ENCODE data around the gene NAPA. TPM values are rescaled to one million over a fixed set of nuclear protein-coding genes. Genes with fewer than 3 reads are reported as not detected.

The NAPA gene
- polyA plus RNA-seq, 1 donor from 2014 or later: 95.3 TPM

DNA sequence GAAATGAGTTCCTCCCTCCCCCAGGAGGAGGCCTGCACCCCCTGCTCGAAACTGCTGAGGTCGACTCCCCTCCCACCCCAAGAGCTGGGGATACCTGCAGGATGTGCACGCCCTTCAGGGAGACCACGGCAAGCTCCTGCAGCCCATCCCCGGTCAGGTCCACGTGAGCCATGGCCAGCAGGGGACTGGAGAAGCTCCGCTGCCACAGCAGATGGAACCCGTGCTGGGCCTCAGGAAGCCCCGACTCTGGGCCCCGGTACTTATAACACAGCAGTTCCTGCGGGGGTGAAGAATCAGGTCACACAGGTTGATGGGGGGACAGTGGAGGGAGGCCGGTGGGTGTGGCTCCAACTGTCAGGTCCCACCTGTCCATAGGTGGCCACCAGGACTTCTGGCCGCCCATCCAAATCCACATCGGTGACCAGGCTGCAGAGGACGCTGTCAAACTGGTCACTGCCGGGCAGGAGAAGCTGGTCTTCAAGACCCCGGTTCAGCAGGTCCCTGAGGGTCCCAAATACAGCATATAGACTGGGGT, 38.4 kb downstream of the NAPA start:
- Mint-ChIP-seq H3K9me3 (no peaks in the 10 kb centered on the region), H3K27me3 (peaks cover 7% of the 10 kb centered on the region), H3K36me3 (peaks cover 6% of the 10 kb centered on the region), H3K27ac (no peak overlapping the region), H3K4me3 (no peak overlapping the region), H3K4me1 (peaks cover 0 to 5% (median 2%) of the 10 kb centered on the region in 3 donors)

- Mint-ChIP-seq H3K4me1 (peaks cover 0 to 5% (median 3%) of the 10 kb centered on the region in 3 donors), H3K9me3 (no peaks in the 10 kb centered on the region), H3K4me3 (no peak overlapping the region), H3K27ac (peak overlapping the region in 1 of 3 donors; percentile 85), H3K27me3 (peaks cover 14% of the 10 kb centered on the region), H3K36me3 (peaks cover 6% of the 10 kb centered on the region)
These were observed 39.4 kb downstream of the NAPA start for GRCh38 chr19:47475465-47475864.

GRCh38 chr19:47473336-47473735, 41.5 kb downstream of the NAPA start:
- peaks cover 30% of the 10 kb centered on the region for H3K27me3 Mint-ChIP-seq
- H3K4me3 Mint-ChIP-seq: peak overlapping the region in 1 of 4 donors; percentile 47
- peaks cover 6% of the 10 kb centered on the region for H3K36me3 Mint-ChIP-seq
- no peaks in the 10 kb centered on the region for H3K9me3 Mint-ChIP-seq
- no peak overlapping the region for H3K27ac Mint-ChIP-seq
- H3K4me1 Mint-ChIP-seq: peaks cover 0 to 5% (median 2%) of the 10 kb centered on the region in 3 donors

DNA sequence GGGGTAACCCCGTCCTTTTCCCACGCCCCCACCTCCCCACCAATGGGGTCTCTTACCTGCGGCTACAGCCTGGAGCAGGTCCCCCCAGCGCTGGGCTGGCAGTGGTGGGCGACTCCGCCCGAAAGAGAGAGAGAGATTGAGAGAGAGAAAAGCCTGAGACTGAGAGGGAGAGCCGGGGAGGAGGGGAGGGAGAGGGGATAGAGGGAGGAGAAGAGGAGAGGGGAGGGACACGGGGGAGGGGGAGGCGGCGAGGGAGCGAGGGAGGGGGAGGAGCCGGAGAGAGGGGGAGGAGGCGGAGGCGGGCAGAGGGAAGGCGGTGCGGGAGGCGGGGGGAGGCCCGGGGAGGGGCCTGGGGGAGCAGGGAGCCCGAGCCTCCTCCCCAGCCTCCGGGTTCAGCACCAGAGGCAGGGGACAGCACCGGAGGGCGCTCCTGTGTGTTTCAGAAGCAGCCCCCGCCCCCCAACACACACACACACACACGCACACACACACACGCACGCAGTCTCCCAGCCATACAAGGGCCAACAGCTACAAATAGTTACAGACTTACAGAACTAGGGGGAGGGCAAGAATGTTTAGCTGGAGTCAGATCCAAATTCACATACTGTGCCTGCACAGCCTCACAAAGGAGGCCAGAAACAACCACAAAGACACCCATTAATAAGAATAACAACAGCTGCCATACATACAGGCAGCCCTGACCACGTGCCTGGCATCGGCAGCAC, 43.0 kb downstream of the NAPA start, which contains the start of gene SLC8A2:
Gene SLC8A2 (minus strand): TSS at position 161 of the 725 bp plus-strand sequence. CDS start 5,490 bp downstream, outside the sequence.
- Mint-ChIP-seq H3K27ac (peak within 1 kb of the TSS in 1 of 3 donors; percentile 85), H3K4me1 (peaks cover 0 to 5% (median 2%) of the 10 kb centered on the region in 3 donors), H3K27me3 (peaks cover 40% of the 10 kb centered on the region), H3K4me3 (peak within 1 kb of the TSS in 2 of 4 donors; percentile 67 to 88), H3K36me3 (peaks cover 6% of the 10 kb centered on the region), H3K9me3 (no peaks in the 10 kb centered on the region)

- Mint-ChIP-seq H3K4me1 (peaks cover 0 to 5% (median 2%) of the 10 kb centered on the region in 3 donors), H3K27me3 (peaks cover 44% of the 10 kb centered on the region), H3K36me3 (peaks cover 6% of the 10 kb centered on the region)
These were observed 43.5 kb downstream of the NAPA start for GRCh38 chr19:47471381-47471732.

GRCh38 chr19:47470447-47471195, 44.2 kb downstream of the NAPA start:
- Mint-ChIP-seq H3K27ac (no peak overlapping the region), H3K9me3 (no peaks in the 10 kb centered on the region), H3K4me3 (peak overlapping the region in 2 of 4 donors; percentile 48 to 88), H3K36me3 (peaks cover 6% of the 10 kb centered on the region), H3K4me1 (peaks cover 0 to 5% (median 2%) of the 10 kb centered on the region in 3 donors), H3K27me3 (peaks cover 49% of the 10 kb centered on the region)

More at GRCh38 chr19:47471381-47471732, 43.5 kb downstream of the NAPA start:
- Mint-ChIP-seq H3K27ac (no peak overlapping the region), H3K4me3 (peak overlapping the region in 2 of 4 donors; percentile 55 to 88), H3K9me3 (no peaks in the 10 kb centered on the region)

DNA sequence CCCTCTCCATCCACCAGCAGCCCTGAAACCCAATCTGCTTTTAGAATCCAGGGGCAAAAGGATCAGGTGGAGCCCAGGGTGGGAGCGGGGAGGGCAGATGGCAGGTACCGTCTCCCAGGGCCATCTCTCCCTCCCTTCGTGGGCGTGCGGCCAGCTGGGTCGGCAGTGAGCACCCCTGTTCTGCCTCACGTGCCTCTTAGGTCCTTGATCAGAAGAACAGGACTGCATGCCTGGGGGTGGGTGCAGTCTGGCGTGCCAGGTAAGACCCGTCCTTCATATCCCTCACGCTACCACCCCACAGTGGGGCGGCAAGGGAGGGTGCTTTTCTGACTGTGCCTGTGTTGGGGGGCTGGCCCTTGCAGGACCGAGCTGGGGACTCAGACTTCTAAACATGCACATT, 45.1 kb downstream of the NAPA start:
- no peak overlapping the region for H3K27ac Mint-ChIP-seq
- H3K27me3 Mint-ChIP-seq: peaks cover 53% of the 10 kb centered on the region
- H3K9me3 Mint-ChIP-seq: no peaks in the 10 kb centered on the region
- no peak overlapping the region for H3K4me3 Mint-ChIP-seq
- peaks cover 0 to 5% (median 2%) of the 10 kb centered on the region in 3 donors for H3K4me1 Mint-ChIP-seq
- peaks cover 1% of the 10 kb centered on the region for H3K36me3 Mint-ChIP-seq

DNA sequence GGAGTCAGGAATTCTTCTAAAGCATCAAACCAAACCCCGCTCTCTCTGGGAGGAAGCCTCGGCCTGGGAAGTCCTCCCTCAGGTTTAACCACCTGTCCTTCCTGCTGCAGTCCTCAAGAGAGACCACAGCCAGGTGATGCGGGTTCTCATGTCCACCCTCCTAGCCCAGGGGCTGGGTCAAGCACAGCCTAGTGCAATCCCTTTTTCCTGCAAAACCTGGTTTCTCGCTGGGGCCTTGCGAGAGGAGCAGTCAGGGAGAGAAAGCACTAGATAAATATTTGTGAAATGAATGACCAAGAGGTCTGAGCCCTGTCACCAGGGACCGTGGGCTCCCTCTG, 45.5 kb downstream of the NAPA start:
- Mint-ChIP-seq H3K9me3 (no peaks in the 10 kb centered on the region), H3K36me3 (peaks cover 1% of the 10 kb centered on the region), H3K4me3 (no peak overlapping the region), H3K27ac (no peak overlapping the region), H3K27me3 (peaks cover 56% of the 10 kb centered on the region), H3K4me1 (peaks cover 0 to 5% (median 2%) of the 10 kb centered on the region in 3 donors)

DNA sequence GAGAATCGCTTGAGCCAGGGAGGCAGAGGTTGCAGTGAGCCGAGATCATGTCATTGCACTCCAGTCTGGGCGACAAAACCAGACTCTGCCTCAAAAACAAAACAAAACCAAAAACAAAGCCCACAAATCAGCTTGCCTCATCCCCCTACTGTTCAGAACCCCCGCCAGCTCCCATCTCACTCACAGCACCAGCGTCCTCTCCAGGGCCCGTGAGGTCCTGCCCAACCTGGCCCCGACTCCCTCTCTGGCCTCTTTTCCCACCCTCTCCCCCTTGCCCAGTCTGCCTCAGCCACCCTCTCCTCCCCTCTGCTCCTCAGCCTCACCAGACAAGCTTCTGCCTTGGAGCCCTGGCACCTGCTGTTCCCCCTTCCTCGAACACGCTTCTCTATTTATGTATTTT, 46.9 kb downstream of the NAPA start:
- peaks cover 1% of the 10 kb centered on the region for H3K36me3 Mint-ChIP-seq
- no peak overlapping the region for H3K27ac Mint-ChIP-seq
- H3K4me1 Mint-ChIP-seq: peaks cover 0 to 5% (median 2%) of the 10 kb centered on the region in 3 donors
- peaks cover 56% of the 10 kb centered on the region for H3K27me3 Mint-ChIP-seq
- no peak overlapping the region for H3K4me3 Mint-ChIP-seq
- H3K9me3 Mint-ChIP-seq: no peaks in the 10 kb centered on the region

DNA sequence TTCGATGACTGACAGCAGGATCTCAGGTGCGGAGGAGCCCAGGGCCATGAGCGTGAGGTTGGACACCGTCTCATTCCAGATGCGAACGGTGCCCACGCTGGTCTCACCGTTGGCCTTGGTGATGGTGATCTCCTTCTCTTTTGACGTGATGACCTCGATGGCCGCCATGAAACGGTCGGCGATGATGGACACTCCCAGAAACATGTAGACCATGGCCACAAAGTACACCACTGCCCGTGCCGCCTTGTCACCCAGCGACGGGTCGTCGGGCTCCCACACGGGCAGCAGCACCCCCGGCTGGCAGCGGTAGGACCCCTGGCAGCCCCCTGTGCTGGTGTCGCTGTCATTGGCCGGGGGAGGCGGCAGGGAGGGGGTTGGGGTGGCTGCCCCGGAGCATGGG, 48.9 kb downstream of the NAPA start:
- H3K4me3 Mint-ChIP-seq: no peak overlapping the region
- peaks cover 54% of the 10 kb centered on the region for H3K27me3 Mint-ChIP-seq
- H3K4me1 Mint-ChIP-seq: peaks cover 0 to 4% (median under 1%) of the 10 kb centered on the region in 3 donors
- no peaks in the 10 kb centered on the region for H3K9me3 Mint-ChIP-seq
- H3K36me3 Mint-ChIP-seq: peaks cover 3% of the 10 kb centered on the region
- H3K27ac Mint-ChIP-seq: no peak overlapping the region

GRCh38 chr19:47464675-47465419, 50.0 kb downstream of the NAPA start:
- Mint-ChIP-seq H3K27ac (no peak overlapping the region), H3K27me3 (peaks cover 48% of the 10 kb centered on the region), H3K9me3 (no peaks in the 10 kb centered on the region)

DNA sequence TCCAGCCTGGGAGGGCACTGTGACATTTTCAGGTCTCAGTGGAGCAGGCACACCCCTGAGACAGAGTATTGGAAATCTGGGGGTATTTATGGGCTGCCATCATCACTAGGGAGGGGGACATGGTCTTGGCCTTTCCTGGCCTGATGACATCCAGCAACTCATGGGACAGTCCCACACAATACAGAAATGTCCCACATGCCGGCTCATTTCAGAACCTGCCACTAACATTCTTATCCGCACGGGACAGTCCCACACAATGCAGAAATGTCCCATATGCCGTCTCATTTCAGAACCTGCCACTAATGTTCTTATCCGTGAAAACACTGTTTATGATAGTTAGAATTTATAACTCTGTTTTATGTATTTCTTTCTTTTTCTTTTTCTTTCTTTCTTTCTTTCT, 53.0 kb downstream of the NAPA start:
- H3K36me3 Mint-ChIP-seq: peaks cover 2% of the 10 kb centered on the region
- H3K4me3 Mint-ChIP-seq: no peak overlapping the region
- peaks cover 27% of the 10 kb centered on the region for H3K27me3 Mint-ChIP-seq
- H3K9me3 Mint-ChIP-seq: no peaks in the 10 kb centered on the region
- peaks cover 0 to 4% (median 0%) of the 10 kb centered on the region in 3 donors for H3K4me1 Mint-ChIP-seq
- H3K27ac Mint-ChIP-seq: no peak overlapping the region

More at GRCh38 chr19:47464675-47465419, 50.0 kb downstream of the NAPA start:
- peaks cover 3% of the 10 kb centered on the region for H3K36me3 Mint-ChIP-seq
- peaks cover 0 to 4% (median 0%) of the 10 kb centered on the region in 3 donors for H3K4me1 Mint-ChIP-seq
- no peak overlapping the region for H3K4me3 Mint-ChIP-seq

GRCh38 chr19:47459477-47459876, 55.4 kb downstream of the NAPA start:
- Mint-ChIP-seq H3K27me3 (peaks cover 30% of the 10 kb centered on the region), H3K36me3 (peaks cover 2% of the 10 kb centered on the region), H3K9me3 (peaks cover 5 to 9% (median 8%) of the 10 kb centered on the region in 3 donors), H3K27ac (no peak overlapping the region), H3K4me1 (peaks cover 0 to 4% (median 0%) of the 10 kb centered on the region in 3 donors), H3K4me3 (no peak overlapping the region)

GRCh38 chr19:47458672-47459071, 56.2 kb downstream of the NAPA start:
- Mint-ChIP-seq H3K27ac (no peak overlapping the region), H3K36me3 (peaks cover 2% of the 10 kb centered on the region), H3K4me1 (peaks cover 0 to 4% (median 0%) of the 10 kb centered on the region in 3 donors), H3K9me3 (peaks cover 5 to 9% (median 8%) of the 10 kb centered on the region in 3 donors), H3K4me3 (no peak overlapping the region), H3K27me3 (peaks cover 31% of the 10 kb centered on the region)

Measured in IgD-negative memory B cell (primary cell).